ENCODE measurements around the gene NGEF.

NGEF gene

GRCh38 chr2:232997749-232998665 lies 15.0 kb downstream of the NGEF start:
- no peak for TF ChIP-seq CTCF (IDR thresholded peaks at IDR 0.05; ENCODE audit: borderline replicate concordance, insufficient read depth, low read depth, low read length)
- H3K4me3 ChIP-seq (ENCODE audit: low read depth, low read length): no peak overlapping the region

DNA sequence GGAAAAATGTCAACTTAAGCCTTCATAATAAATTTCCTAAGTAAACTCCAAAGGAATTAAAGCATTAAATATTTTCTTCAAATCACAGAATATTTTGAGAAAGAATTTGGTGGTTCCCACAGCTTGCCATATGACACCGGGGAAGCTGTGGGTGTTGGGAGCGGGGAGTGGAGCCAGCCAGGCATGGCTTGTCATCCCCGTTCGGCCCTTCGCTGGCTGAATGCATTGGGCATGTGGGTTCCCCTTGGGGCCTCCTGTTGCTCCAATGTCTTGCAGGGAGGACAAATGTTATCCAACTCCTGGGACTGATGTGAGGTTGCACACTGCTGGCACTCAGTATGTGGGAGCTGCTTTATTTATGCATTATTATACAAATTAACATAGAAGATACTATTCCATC lies 18.6 kb downstream of the NGEF start:
- no peak overlapping the region for H3K4me3 ChIP-seq (ENCODE audit: low read depth, low read length)
- TF ChIP-seq CTCF (IDR thresholded peaks at IDR 0.05; ENCODE audit: borderline replicate concordance, insufficient read depth, low read depth, low read length): no peak

DNA sequence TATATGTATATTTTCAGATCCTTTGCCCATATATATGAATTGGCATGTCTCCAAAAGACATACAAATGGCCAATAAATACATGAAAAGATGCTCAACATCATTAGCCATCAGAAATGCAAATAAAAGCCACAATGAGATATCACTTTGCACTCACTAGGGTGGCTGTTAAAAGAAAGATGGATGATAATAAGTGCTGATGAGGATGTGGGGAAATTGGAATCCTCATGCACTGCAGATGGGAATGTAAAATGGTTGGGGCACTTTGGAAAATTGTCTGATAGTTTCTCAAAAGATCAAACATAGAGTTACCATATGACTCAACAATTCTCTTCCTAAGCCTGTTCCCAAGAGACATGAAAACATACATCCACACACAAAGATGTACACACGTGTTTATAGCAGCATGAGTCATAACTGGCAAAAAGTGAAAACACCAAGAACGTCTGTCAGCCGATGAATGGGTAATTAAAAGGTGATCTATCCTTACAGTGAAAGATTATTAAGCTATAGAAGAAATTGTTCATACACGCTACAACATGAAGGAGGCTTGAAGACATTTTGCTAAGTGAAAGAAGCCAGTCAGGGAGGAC lies 19.7 kb downstream of the NGEF start:
- H3K4me3 ChIP-seq (ENCODE audit: low read depth, low read length): no peak overlapping the region
- no peak for TF ChIP-seq CTCF (IDR thresholded peaks at IDR 0.05; ENCODE audit: borderline replicate concordance, insufficient read depth, low read depth, low read length)

GRCh38 chr2:232986155-232986554 lies 26.9 kb downstream of the NGEF start:
- H3K4me3 ChIP-seq (ENCODE audit: low read depth, low read length): no peak overlapping the region
- no peak for TF ChIP-seq CTCF (IDR thresholded peaks at IDR 0.05; ENCODE audit: borderline replicate concordance, insufficient read depth, low read depth, low read length)

- no peak overlapping the region for H3K4me3 ChIP-seq (ENCODE audit: low read depth, low read length)
- no peak for TF ChIP-seq CTCF (IDR thresholded peaks at IDR 0.05; ENCODE audit: borderline replicate concordance, insufficient read depth, low read depth, low read length)
Observed at GRCh38 chr2:232984451-232985207, 28.4 kb downstream of the NGEF start.

DNA sequence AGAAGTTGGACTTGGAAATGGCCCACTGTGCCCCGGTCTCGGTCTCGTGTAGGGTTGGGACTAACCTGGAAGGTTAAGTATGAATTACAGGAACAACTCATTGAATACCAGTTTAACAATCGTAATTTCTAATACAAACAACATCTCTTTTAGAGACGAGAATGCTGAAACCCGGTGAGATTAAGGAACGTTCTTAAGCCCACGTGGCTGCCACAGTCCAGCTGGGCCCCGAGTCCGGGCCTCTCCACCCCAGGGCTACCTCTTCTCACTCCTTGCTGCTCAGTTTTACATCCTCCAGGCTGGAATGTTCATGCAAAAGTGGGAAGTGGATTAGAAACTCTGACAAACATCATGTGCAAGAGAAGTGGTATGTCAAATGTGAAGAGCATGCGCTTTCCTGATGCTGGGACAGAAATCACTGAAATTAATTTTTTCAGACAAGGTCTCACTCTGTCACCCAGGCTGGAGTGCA lies 29.4 kb downstream of the NGEF start:
- H3K4me3 ChIP-seq (ENCODE audit: low read depth, low read length): no peak overlapping the region
- TF ChIP-seq CTCF (IDR thresholded peaks at IDR 0.05; ENCODE audit: borderline replicate concordance, insufficient read depth, low read depth, low read length): no peak
